GM13976 (cell line): ENCODE results near the gene RABL3.

Source experiments
- DNase-seq: peaks from one replicate; pipeline ENCODE4 v3.0.0; 2012; ENCODE audit warnings: low spot score
- in situ Hi-C: fragments of 300-500 bp; cut with MboI; formaldehyde crosslinking; loops from one replicate; pipeline ENCODE4 v1.12.0; 2022; ENCODE audit warnings: low sequenced_read_pairs, mixed read lengths, inconsistent platforms; ENCODE audit not compliant: unreplicated experiment
- TF ChIP-seq, protein P1 (sequence below): IDR thresholded peaks from 2 replicates; pipeline ENCODE4 v1.5.1; 2012; ENCODE audit warnings: borderline replicate concordance, mild to moderate bottlenecking; ENCODE audit not compliant: insufficient read depth; ENCODE audit errors: extremely low read depth, missing control alignments, control extremely low read depth

RABL3 gene

GRCh38 chr3:120652896-120653545 is 89.3 kb downstream of the RABL3 start:
- TF ChIP-seq, protein P1, sequence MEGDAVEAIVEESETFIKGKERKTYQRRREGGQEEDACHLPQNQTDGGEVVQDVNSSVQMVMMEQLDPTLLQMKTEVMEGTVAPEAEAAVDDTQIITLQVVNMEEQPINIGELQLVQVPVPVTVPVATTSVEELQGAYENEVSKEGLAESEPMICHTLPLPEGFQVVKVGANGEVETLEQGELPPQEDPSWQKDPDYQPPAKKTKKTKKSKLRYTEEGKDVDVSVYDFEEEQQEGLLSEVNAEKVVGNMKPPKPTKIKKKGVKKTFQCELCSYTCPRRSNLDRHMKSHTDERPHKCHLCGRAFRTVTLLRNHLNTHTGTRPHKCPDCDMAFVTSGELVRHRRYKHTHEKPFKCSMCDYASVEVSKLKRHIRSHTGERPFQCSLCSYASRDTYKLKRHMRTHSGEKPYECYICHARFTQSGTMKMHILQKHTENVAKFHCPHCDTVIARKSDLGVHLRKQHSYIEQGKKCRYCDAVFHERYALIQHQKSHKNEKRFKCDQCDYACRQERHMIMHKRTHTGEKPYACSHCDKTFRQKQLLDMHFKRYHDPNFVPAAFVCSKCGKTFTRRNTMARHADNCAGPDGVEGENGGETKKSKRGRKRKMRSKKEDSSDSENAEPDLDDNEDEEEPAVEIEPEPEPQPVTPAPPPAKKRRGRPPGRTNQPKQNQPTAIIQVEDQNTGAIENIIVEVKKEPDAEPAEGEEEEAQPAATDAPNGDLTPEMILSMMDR = no peak
- no peak for DNase-seq
- in situ Hi-C loops = no loop called here

DNA sequence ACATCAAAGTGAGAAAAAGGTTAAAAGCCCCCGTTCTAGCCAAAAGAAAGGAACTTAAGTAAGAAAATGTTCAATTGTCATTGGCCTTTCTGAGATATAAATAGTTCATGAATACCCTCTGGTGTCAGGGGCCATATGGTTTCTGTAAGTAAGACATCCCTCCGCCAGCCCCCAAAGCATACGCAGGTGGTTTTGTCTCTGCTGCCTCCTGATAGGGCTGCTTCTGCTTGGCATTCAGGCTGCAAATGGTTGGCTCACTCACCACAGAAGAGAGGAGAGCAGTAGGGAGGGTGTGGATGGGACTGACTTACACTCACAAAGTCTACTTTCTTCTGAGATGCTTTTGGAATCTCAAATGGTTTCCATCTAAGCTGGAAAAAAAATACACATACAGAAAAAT is 90.0 kb downstream of the RABL3 start:
- DNase-seq = no peak
- TF ChIP-seq, protein P1 = no peak
- in situ Hi-C loops = no loop called here

DNA sequence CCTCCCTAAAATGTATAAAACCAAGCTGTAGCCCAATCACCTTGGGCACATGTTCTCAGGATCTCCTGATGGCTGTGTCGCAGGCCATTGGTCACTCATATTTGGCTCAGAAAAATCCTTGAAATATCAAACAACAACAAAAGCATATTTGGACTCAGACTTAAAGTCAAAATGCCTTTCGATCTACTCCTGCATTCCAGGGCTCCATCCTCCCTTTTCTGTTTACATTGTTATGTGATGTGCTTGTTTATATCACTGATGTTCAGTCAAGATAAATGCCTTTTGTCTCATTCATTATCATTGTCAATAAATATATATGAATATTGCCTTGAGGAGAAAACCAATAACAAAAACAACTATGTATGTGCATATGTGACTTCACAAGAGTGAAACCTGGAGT is 92.0 kb downstream of the RABL3 start:
- TF ChIP-seq, protein P1 = no peak
- in situ Hi-C loops = no loop called here
- no peak for DNase-seq

DNA sequence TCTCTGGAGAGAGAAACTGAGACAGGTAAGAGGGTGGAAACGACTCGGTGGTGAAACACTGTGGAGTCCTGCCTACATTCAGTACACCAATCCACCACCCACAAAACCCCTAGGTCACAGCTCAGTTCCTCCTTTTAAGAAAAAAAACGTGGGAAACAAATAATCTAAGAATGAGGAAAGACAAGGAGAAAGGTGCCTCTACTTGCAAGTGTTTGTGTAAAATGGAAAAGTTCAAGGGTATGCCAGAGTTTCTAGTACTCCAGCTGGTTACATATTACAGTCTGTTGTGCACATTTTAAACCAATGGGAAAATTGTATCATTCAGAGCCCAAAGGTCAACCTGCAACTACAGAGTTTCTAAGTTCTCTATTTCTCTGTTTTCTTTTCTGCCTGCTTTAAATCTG is 92.5 kb downstream of the RABL3 start:
- in situ Hi-C loops = no loop called here
- DNase-seq = no peak
- TF ChIP-seq, protein P1 = no peak

GRCh38 chr3:120648290-120648689 is 94.0 kb downstream of the RABL3 start:
- in situ Hi-C loops = no loop called here
- TF ChIP-seq, protein P1 = no peak
- no peak for DNase-seq

DNA sequence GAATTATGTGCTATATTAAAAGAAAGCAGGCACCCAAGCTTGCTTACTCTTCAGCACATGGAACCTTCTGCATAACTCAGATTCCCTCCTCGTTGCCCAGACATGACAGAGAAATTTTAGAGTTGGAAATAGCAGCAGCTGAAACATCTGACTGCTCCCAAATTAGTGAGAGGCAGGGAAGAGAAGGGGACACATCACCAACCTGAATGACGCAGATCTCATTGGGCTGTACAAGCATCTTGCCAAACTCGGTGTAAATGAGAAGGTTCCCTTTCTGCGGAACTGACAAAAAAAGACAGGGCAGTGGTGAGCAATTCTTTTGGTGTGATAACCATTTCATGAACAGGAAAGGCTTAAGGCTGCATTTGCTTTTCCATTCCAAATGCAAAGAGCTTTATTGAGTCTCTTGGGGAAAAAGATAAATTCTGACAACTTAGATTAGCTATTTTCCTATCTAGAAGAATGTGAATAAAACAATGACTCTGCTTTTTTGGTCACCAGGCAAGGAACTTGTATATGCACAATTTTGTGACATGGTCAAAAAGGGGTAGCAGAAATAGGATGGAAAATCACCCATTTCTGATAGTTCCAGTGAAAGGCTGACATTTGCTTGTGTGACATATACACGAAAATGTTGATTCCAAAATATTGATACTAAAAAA is 95.4 kb downstream of the RABL3 start:
- in situ Hi-C loops = no loop called here
- no peak for DNase-seq
- TF ChIP-seq, protein P1 = no peak
